HCT116 (cell line): ENCODE results near the gene KRTAP10-8. TPM values are rescaled to one million over a fixed set of nuclear protein-coding genes. Genes with fewer than 3 reads are reported as not detected.

Source experiments
- ATAC-seq: fragments of 200-7000 bp; cut with Tn5 transposase; 2 replicates; pipeline ENCODE4 v1.9.1; 2020; ENCODE audit warnings: mild to moderate bottlenecking, moderate library complexity
- BruUV-seq: library from RNA; stranded (reverse); fragments of 400-500 nt; replicated peaks from 2 replicates; lab custom pipeline; 2021; lab: Mats Ljungman, UMichigan
- CTCF ChIA-PET: fragments of 300-600 bp; sonication (Branson Sonifier 250); formaldehyde crosslinking; loops from one replicate; lab custom pipeline; 2021; ENCODE audit warnings: antibody characterized with exemption; lab: Charles Lee
- POLR2A ChIA-PET: fragments of 300-600, 350-600 bp; sonication (Branson Sonifier 250); formaldehyde crosslinking; loops from one replicate; lab custom pipeline; 2021; ENCODE audit warnings: antibody characterized with exemption; lab: Charles Lee
- RAD21 ChIA-PET, 2 experiments: fragments of 300-600 bp; sonication (Branson Sonifier 250); formaldehyde crosslinking; loops; one replicate each; lab custom pipeline; 2023; ENCODE audit warnings: low total read pairs in 2 of 2; ENCODE audit not compliant: uncharacterized antibody in 2 of 2, unreplicated experiment in 2 of 2, low non-redundant PET in 1 of 2; lab: Charles Lee
- DNase-seq: peaks from one replicate; pipeline ENCODE4 v3.0.0-alpha.2; 2010; ENCODE audit warnings: low read depth, low spot score
- H2AFZ ChIP-seq: fragments of 200-600 bp; shearing (Covaris generic), sonication (generic); 2 replicates; pipeline ENCODE4 v1.6.1; 2017; ENCODE audit warnings: low read depth, mixed run types, mixed read lengths, antibody characterized with exemption, low read length; ENCODE audit not compliant: poor library complexity, severe bottlenecking
- H3K27ac ChIP-seq: 2 replicates; pipeline ENCODE4 v1.5.1; 2012; ENCODE audit warnings: low read depth, low read length
- H3K27me3 ChIP-seq: fragments of 200-600 bp; sonication (generic); 2 replicates; pipeline ENCODE4 v1.6.1; 2016; ENCODE audit warnings: mixed run types, low read length, mixed read lengths; ENCODE audit not compliant: insufficient read depth
- H3K36me3 ChIP-seq, 2 experiments: fragments of 200-500 bp in 1 of 2; fragments of 200-600 bp in 1 of 2; sonication (Bioruptor generic) in 1 of 2; sonication (generic) in 1 of 2; 2 replicates each; pipeline versions ENCODE4 v1.5.1 to v1.6.1; 2014 to 2016; ENCODE audit warnings: low read length in 2 of 2, inconsistent platforms in 1 of 2, mixed read lengths in 1 of 2, mixed run types in 1 of 2; ENCODE audit not compliant: insufficient read depth in 2 of 2, control insufficient read depth in 1 of 2
- H3K4me1 ChIP-seq, 2 experiments: fragments of 200-600 bp in 1 of 2; sonication (generic) in 1 of 2; 2 replicates each; pipeline versions ENCODE4 v1.5.1 to v1.6.1; 2012 to 2017; ENCODE audit warnings: low read length in 2 of 2, inconsistent platforms in 1 of 2, mild to moderate bottlenecking in 1 of 2, mixed read lengths in 1 of 2, mixed run types in 1 of 2, moderate library complexity in 1 of 2; ENCODE audit not compliant: insufficient read depth in 2 of 2, control insufficient read depth in 1 of 2
- H3K4me2 ChIP-seq: fragments of 200-600 bp; sonication (generic); 2 replicates; pipeline ENCODE4 v1.6.1; 2017; ENCODE audit warnings: mixed run types, low read length, mixed read lengths
- H3K4me3 ChIP-seq, 2 experiments: fragments of 200-600 bp in 1 of 2; sonication (generic) in 1 of 2; replicated peaks in 1 of 2; 2 replicates each; pipeline ENCODE4 v1.5.1; 2011 to 2016; ENCODE audit warnings: low read length in 2 of 2, control low read depth in 1 of 2, low read depth in 1 of 2, mild to moderate bottlenecking in 1 of 2, mixed read lengths in 1 of 2, mixed run types in 1 of 2
- H3K79me2 ChIP-seq: fragments of 200-600 bp; sonication (generic); 2 replicates; pipeline ENCODE4 v1.6.1; 2017; ENCODE audit warnings: mild to moderate bottlenecking, mixed run types, low read length, moderate library complexity, mixed read lengths; ENCODE audit not compliant: insufficient read depth
- H3K9ac ChIP-seq: fragments of 200-600 bp; sonication (generic); 2 replicates; pipeline ENCODE4 v1.6.1; 2016; ENCODE audit warnings: low read length, mixed read lengths
- H3K9me2 ChIP-seq: fragments of 200-600 bp; sonication (generic), shearing (Covaris generic); 2 replicates; pipeline ENCODE4 v1.6.1; 2017; ENCODE audit warnings: mixed run types, mild to moderate bottlenecking, moderate library complexity; ENCODE audit not compliant: insufficient read depth
- H3K9me3 ChIP-seq, 2 experiments: fragments of 200-500 bp in 1 of 2; fragments of 200-600 bp in 1 of 2; sonication (Bioruptor generic) in 1 of 2; sonication (generic) in 1 of 2; 2 replicates each; pipeline ENCODE4 v1.6.1; 2014 to 2017; ENCODE audit warnings: low read length in 2 of 2, mixed read lengths in 2 of 2, inconsistent platforms in 1 of 2, low read depth in 1 of 2, mild to moderate bottlenecking in 1 of 2, mixed run types in 1 of 2, moderate library complexity in 1 of 2; ENCODE audit not compliant: control insufficient read depth in 1 of 2, insufficient read depth in 1 of 2
- H4K20me1 ChIP-seq: fragments of 200-600 bp; sonication (generic), shearing (Covaris generic); 2 replicates; pipeline ENCODE4 v1.6.1; 2017; ENCODE audit warnings: mixed run types, mild to moderate bottlenecking, moderate library complexity; ENCODE audit not compliant: insufficient read depth
- CEBPB ChIP-seq: IDR thresholded peaks from 2 replicates; pipeline ENCODE4 v1.6.1; 2012; ENCODE audit warnings: low read depth
- EGR1 ChIP-seq: IDR thresholded peaks from 2 replicates; pipeline ENCODE4 v1.6.1; 2012; ENCODE audit warnings: low read depth
- ELF1 ChIP-seq: IDR thresholded peaks from 2 replicates; pipeline ENCODE4 v1.6.1; 2012; ENCODE audit warnings: low read depth, borderline replicate concordance
- EZH2 ChIP-seq: fragments of 200-600 bp; sonication (generic); IDR thresholded peaks from 2 replicates; pipeline ENCODE4 v1.6.1; 2017; ENCODE audit warnings: antibody characterized with exemption, mixed run types
- EZH2phosphoT487 ChIP-seq: fragments of 200-600 bp; IDR thresholded peaks from 2 replicates; pipeline ENCODE4 v1.6.1; 2018; ENCODE audit warnings: antibody characterized with exemption, borderline replicate concordance
- RAD21 ChIP-seq: IDR thresholded peaks from 2 replicates; pipeline ENCODE4 v1.6.1; 2012; ENCODE audit warnings: low read depth, mild to moderate bottlenecking
- SIN3A ChIP-seq: IDR thresholded peaks from 2 replicates; pipeline ENCODE4 v1.6.1; 2012; ENCODE audit warnings: low read depth
- SRF ChIP-seq: IDR thresholded peaks from 2 replicates; pipeline ENCODE4 v1.6.1; 2012; ENCODE audit warnings: low read depth
- YY1 ChIP-seq: IDR thresholded peaks from 2 replicates; pipeline ENCODE4 v1.6.1; 2011; ENCODE audit warnings: low read length, low read depth, moderate library complexity, mild to moderate bottlenecking; ENCODE audit not compliant: insufficient replicate concordance; ENCODE audit errors: extremely low read depth
- ZFX ChIP-seq: fragments of 450-650 bp; IDR thresholded peaks from 2 replicates; pipeline ENCODE4 v1.6.1; 2017
- ZNF274 ChIP-seq: fragments of 200-500 bp; sonication (Bioruptor generic); IDR thresholded peaks from 2 replicates; pipeline ENCODE4 v1.6.1; 2014; ENCODE audit warnings: mild to moderate bottlenecking, low read depth, low read length, inconsistent platforms
- intact Hi-C: fragments of 100-400 bp; cut with micrococcal nuclease; formaldehyde crosslinking; loops from 2 replicates; pipeline ENCODE4 v1.10.0; 2022
- total RNA-seq: library from RNA; stranded (reverse); gene quantifications from one replicate; pipeline ENCODE4 v1.2.1, GENCODE V29; 2021; ENCODE audit not compliant: unreplicated experiment
- TF ChIP-seq, protein P1 (sequence below): IDR thresholded peaks from 2 replicates; pipeline ENCODE4 v1.6.1; 2011; ENCODE audit warnings: mild to moderate bottlenecking, low read length, moderate library complexity; ENCODE audit not compliant: insufficient replicate concordance; ENCODE audit errors: extremely low read depth

Gene KRTAP10-8
- total RNA-seq, 1 experiment from 2014 or later, result not detected

DNA sequence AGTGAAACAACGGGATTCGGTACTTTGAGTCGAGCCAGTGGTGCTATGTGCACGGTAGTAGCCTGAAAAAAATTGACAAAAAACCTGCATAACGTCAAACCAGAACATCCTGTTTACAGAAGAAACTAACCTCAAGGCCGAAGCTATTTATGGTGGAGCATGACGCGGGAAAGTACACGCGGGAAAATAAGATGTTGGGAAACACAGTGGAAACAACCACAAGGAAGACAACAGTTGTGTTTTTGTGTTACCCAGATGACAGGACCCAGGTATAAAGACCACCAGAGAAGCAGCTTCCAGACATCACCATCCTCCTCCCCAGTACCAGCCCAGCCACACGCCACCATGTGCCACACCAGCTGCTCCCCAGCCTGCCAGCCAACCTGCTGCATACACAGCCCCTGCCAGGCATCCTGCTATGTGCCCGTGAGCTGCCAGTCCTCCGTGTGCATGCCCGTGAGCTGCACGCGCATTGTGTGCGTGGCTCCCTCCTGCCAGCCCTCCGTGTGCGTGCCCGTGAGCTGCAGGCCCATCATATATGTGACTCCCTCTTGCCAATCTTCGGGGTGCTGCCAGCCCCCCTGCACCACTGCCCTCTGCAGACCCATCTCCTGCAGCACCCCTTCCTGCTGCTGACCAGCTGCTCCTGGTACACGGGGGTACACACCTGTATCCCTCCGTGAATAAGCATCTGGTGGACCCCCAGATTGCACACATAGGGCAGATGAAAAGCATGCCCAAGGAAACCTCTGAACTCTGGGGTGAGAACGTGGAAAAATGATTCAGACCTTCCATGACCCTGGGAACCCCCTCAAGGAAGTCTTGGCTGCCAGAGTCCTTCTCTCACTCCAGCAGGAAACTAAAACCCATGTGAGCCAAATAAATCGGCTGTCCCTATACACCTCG, 46.0 kb downstream of the KRTAP10-8 start, which contains the start of gene KRTAP12-3:
Gene KRTAP12-3, plus strand, starts transcription at position 298 of the 906 bp plus-strand sequence. Its CDS starts 48 bp downstream, at position 346.
- no TSS peak for BruUV-seq
- intact Hi-C loops, result no loop called here

DNA sequence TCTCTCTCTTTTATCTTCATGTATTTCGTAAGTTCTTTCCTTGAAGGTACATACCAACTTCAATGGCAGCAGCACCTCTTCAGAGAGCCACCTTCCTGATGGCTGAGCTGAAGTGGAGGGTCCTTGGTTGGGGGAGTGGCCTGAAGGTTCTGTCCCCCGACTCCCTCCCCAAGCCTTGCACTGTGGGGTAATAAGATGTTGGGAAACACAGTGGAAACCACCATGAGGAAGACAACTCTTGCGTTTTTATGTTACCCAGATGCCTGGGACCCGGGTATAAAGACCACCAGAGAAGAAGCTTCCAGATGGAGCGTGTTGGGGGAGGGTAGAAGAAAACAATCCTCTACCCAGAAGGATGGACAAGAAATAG, 46.6 kb downstream of the KRTAP10-8 start:
- TF ChIP-seq EZH2phosphoT487 (no peak), EZH2 (no peak), YY1 (no peak), SIN3A (no peak), ZNF274 (no peak), SRF (no peak), RAD21 (no peak), ZFX (no peak), CEBPB (no peak)
- TF ChIP-seq, protein P1, sequence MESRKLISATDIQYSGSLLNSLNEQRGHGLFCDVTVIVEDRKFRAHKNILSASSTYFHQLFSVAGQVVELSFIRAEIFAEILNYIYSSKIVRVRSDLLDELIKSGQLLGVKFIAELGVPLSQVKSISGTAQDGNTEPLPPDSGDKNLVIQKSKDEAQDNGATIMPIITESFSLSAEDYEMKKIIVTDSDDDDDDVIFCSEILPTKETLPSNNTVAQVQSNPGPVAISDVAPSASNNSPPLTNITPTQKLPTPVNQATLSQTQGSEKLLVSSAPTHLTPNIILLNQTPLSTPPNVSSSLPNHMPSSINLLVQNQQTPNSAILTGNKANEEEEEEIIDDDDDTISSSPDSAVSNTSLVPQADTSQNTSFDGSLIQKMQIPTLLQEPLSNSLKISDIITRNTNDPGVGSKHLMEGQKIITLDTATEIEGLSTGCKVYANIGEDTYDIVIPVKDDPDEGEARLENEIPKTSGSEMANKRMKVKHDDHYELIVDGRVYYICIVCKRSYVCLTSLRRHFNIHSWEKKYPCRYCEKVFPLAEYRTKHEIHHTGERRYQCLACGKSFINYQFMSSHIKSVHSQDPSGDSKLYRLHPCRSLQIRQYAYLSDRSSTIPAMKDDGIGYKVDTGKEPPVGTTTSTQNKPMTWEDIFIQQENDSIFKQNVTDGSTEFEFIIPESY, result no peak
- no TSS peak for BruUV-seq
- DNase-seq (no peak), ATAC-seq (no peak)
- H3K4me2 ChIP-seq, result no peak overlapping the region
- RAD21 ChIA-PET, result no interaction called here
- H3K9me3 ChIP-seq, result no peaks in the 10 kb centered on the region
- H3K9me2 ChIP-seq, result no peaks in the 10 kb centered on the region
- no peaks in the 10 kb centered on the region for H3K79me2 ChIP-seq
- POLR2A ChIA-PET, result no interaction called here
- H3K36me3 ChIP-seq, result no peaks in the 10 kb centered on the region
- no peaks in the 10 kb centered on the region for H4K20me1 ChIP-seq
- intact Hi-C loops, result no loop called here
- no peak overlapping the region for H3K27ac ChIP-seq
- H3K4me3 ChIP-seq, result no peak overlapping the region
- CTCF ChIA-PET, result no interaction called here
- no peaks in the 10 kb centered on the region for H3K4me1 ChIP-seq
- no peak overlapping the region for H3K9ac ChIP-seq
- H2AFZ ChIP-seq, result no peak overlapping the region
- no peaks in the 10 kb centered on the region for H3K27me3 ChIP-seq

More for the DNA sequence above, 46.0 kb downstream of the KRTAP10-8 start, which contains the start of gene KRTAP12-3:
- Histone ChIP-seq H3K79me2 (no peaks in the 10 kb centered on the region), H3K9me2 (no peaks in the 10 kb centered on the region), H3K4me1 (no peaks in the 10 kb centered on the region), H4K20me1 (no peaks in the 10 kb centered on the region), H3K9me3 (no peaks in the 10 kb centered on the region), H3K27ac (no peak within 1 kb of the TSS), H3K4me2 (no peak within 1 kb of the TSS), H3K36me3 (no peaks in the 10 kb centered on the region), H2AFZ (no peak within 1 kb of the TSS), H3K4me3 (no peak within 1 kb of the TSS), H3K9ac (no peak within 1 kb of the TSS), H3K27me3 (no peaks in the 10 kb centered on the region)
- POLR2A ChIA-PET, result no interaction called here
- DNase-seq (no peak), ATAC-seq (no peak)
- RAD21 ChIA-PET, result no interaction called here
- TF ChIP-seq EGR1 (no peak), RAD21 (no peak), ELF1 (no peak)
- CTCF ChIA-PET, result no interaction called here
